MM.1S (cell line): ENCODE measurements around the gene TMPRSS7.

ENCODE experiments used
- CTCF ChIP-seq: fragments of 300-600 bp; sonication (generic); IDR thresholded peaks from 2 replicates; pipeline ENCODE4 v1.5.1; 2016; ENCODE audit warnings: antibody characterized with exemption, low read length, mixed read lengths
- EZH2 ChIP-seq: fragments of 300-600 bp; sonication (generic); optimal IDR thresholded peaks from 2 replicates; pipeline ENCODE3; 2017; ENCODE audit warnings: low read depth, mild to moderate bottlenecking, antibody characterized with exemption, low read length, mixed read lengths

DNA sequence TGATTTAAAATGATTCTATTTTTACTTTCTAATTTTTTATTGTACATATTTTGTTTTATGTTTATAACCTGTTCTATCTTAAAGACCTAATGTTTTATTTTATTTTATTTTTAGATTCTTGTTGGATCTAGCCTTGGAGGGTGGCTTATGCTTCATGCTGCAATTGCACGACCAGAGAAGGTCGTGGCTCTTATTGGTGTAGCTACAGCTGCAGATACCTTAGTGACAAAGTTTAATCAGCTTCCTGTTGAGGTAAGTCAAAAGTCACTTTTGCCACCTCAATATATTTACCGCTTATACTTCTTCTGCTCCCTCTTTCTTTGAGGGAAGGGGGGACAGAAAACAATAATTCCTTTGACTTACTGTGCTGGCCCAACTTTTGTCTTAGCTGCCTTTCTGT is 47.7 kb upstream of the TMPRSS7 start:
- TF ChIP-seq CTCF (no peak), EZH2 (no peak)
